ENCODE data around the gene DBP. TPM values are rescaled to one million over a fixed set of nuclear protein-coding genes. Genes with fewer than 3 reads are reported as not detected.

The DBP gene
- total and polyA plus RNA-seq, 8 donors: 6.4 to 11.1 (median 9.5) TPM

- Histone ChIP-seq H3K4me1 (peaks cover 4 to 56% of the 10 kb centered on the region in 2 donors), H3K27ac (no peak overlapping the region), H3K9me3 (no peaks in the 10 kb centered on the region), H3K36me3 (peaks cover 0 to 47% of the 10 kb centered on the region in 2 donors), H3K27me3 (no peaks in the 10 kb centered on the region), H3K4me3 (no peak overlapping the region)
- TF ChIP-seq CTCF (IDR thresholded peaks at IDR 0.05): no peak
- no peak for ATAC-seq
- intact Hi-C loops (cut with DNase I): no loop called here
- peak in 1 of 4 donors; percentile 79 for DNase-seq
Observed at GRCh38 chr19:48625891-48626327, 11.3 kb downstream of the DBP start.

GRCh38 chr19:48624791-48625723, 12.1 kb downstream of the DBP start:
- no peak for DNase-seq

GRCh38 chr19:48624067-48624594, 13.0 kb downstream of the DBP start:
- H3K9me3 ChIP-seq: no peaks in the 10 kb centered on the region
- DNase-seq: peak; percentile 95 to 99 (median 98)
- no peaks in the 10 kb centered on the region for H3K27me3 ChIP-seq
- TF ChIP-seq CTCF (IDR thresholded peaks at IDR 0.05): no peak
- peaks cover 0 to 35% of the 10 kb centered on the region in 2 donors for H3K36me3 ChIP-seq
- peak overlapping the region; percentile 69 to 80 for H3K27ac ChIP-seq
- peaks cover 4 to 54% of the 10 kb centered on the region in 2 donors for H3K4me1 ChIP-seq
- peak overlapping the region; percentile 27 to 49 for H3K4me3 ChIP-seq
- peak; percentile 86 for ATAC-seq
- intact Hi-C loops (cut with DNase I): no loop called here

More at GRCh38 chr19:48624791-48625723, 12.1 kb downstream of the DBP start:
- intact Hi-C loops (cut with DNase I): no loop called here
- H3K4me1 ChIP-seq: peaks cover 1 to 56% of the 10 kb centered on the region in 2 donors
- H3K36me3 ChIP-seq: peaks cover 0 to 44% of the 10 kb centered on the region in 2 donors
- no peaks in the 10 kb centered on the region for H3K27me3 ChIP-seq
- peak overlapping the region in 1 of 2 donors; percentile 69 for H3K27ac ChIP-seq
- no peak for ATAC-seq
- no peak for TF ChIP-seq CTCF (IDR thresholded peaks at IDR 0.05)
- H3K9me3 ChIP-seq: no peaks in the 10 kb centered on the region
- H3K4me3 ChIP-seq: peak overlapping the region in 1 of 2 donors; percentile 49

- ATAC-seq (no peak), DNase-seq (no peak)
- H3K9me3 ChIP-seq: no peaks in the 10 kb centered on the region
- no peaks in the 10 kb centered on the region for H3K27me3 ChIP-seq
- intact Hi-C loops (cut with DNase I): no loop called here
- no peak for TF ChIP-seq CTCF (IDR thresholded peaks at IDR 0.05)
- peak overlapping the region; percentile 69 to 80 for H3K27ac ChIP-seq
- H3K36me3 ChIP-seq: peaks cover 0 to 31% of the 10 kb centered on the region in 2 donors
- H3K4me1 ChIP-seq: peaks cover 4 to 54% of the 10 kb centered on the region in 2 donors
- H3K4me3 ChIP-seq: peak overlapping the region in 1 of 2 donors; percentile 49
Observed at GRCh38 chr19:48623556-48624066, 13.6 kb downstream of the DBP start.
